ENCODE results near the gene KDM5A. TPM values are rescaled to one million over a fixed set of nuclear protein-coding genes. Genes with fewer than 3 reads are reported as not detected.
"Not testable (repeated sequence)": the region's sequence is repeated elsewhere in the genome, so short reads cannot be mapped to it uniquely, and the experiment has no call there.

KDM5A gene
- total RNA-seq, 1 donor from 2014 or later = 32.4 TPM

GRCh38 chr12:367972-368371 lies 21.1 kb downstream of the KDM5A start:
- Histone ChIP-seq H3K4me1 (no peaks in the 10 kb centered on the region), H3K27ac (no peak overlapping the region), H3K36me3 (peaks cover 49 to 61% of the 10 kb centered on the region in 2 donors), H3K4me3 (no peak overlapping the region), H3K9me3 (peaks cover 0 to 12% of the 10 kb centered on the region in 2 donors), H3K27me3 (no peaks in the 10 kb centered on the region)
- intact Hi-C loops (cut with DNase I) = no loop called here
- DNase-seq (ENCODE audit: low spot score in 2 of 2) = no peak
- TF ChIP-seq, protein P1, sequence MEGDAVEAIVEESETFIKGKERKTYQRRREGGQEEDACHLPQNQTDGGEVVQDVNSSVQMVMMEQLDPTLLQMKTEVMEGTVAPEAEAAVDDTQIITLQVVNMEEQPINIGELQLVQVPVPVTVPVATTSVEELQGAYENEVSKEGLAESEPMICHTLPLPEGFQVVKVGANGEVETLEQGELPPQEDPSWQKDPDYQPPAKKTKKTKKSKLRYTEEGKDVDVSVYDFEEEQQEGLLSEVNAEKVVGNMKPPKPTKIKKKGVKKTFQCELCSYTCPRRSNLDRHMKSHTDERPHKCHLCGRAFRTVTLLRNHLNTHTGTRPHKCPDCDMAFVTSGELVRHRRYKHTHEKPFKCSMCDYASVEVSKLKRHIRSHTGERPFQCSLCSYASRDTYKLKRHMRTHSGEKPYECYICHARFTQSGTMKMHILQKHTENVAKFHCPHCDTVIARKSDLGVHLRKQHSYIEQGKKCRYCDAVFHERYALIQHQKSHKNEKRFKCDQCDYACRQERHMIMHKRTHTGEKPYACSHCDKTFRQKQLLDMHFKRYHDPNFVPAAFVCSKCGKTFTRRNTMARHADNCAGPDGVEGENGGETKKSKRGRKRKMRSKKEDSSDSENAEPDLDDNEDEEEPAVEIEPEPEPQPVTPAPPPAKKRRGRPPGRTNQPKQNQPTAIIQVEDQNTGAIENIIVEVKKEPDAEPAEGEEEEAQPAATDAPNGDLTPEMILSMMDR (IDR thresholded peaks at IDR 0.05) = no peak

GRCh38 chr12:366820-367219 lies 22.3 kb downstream of the KDM5A start:
- no peaks in the 10 kb centered on the region for H3K27me3 ChIP-seq
- peaks cover 61 to 73% of the 10 kb centered on the region in 2 donors for H3K36me3 ChIP-seq
- no peak overlapping the region for H3K27ac ChIP-seq
- intact Hi-C loops (cut with DNase I) = no loop called here
- H3K9me3 ChIP-seq = peaks cover 0 to 6% of the 10 kb centered on the region in 2 donors
- no peak for DNase-seq (ENCODE audit: low spot score in 2 of 2)
- H3K4me3 ChIP-seq = no peak overlapping the region
- no peaks in the 10 kb centered on the region for H3K4me1 ChIP-seq
- TF ChIP-seq, protein P1 (IDR thresholded peaks at IDR 0.05) = no peak

- no peak overlapping the region for H3K27ac ChIP-seq
Observed at GRCh38 chr12:359091-359490, 30.0 kb downstream of the KDM5A start.

GRCh38 chr12:356276-356988 lies 32.7 kb downstream of the KDM5A start:
- TF ChIP-seq, protein P1 (IDR thresholded peaks at IDR 0.05) = no peak
- intact Hi-C loops (cut with DNase I) = no loop called here
- H3K27ac ChIP-seq = no peak overlapping the region
- H3K27me3 ChIP-seq = no peaks in the 10 kb centered on the region
- no peak for DNase-seq (ENCODE audit: low spot score in 2 of 2)
- H3K4me1 ChIP-seq = no peaks in the 10 kb centered on the region
- peaks cover 64 to 83% of the 10 kb centered on the region in 2 donors for H3K36me3 ChIP-seq
- H3K4me3 ChIP-seq = no peak overlapping the region
- H3K9me3 ChIP-seq = peaks cover 0 to 8% of the 10 kb centered on the region in 2 donors

More at GRCh38 chr12:359091-359490, 30.0 kb downstream of the KDM5A start:
- no peak overlapping the region for H3K4me3 ChIP-seq
- H3K4me1 ChIP-seq = no peaks in the 10 kb centered on the region
- peaks cover 66 to 84% of the 10 kb centered on the region in 2 donors for H3K36me3 ChIP-seq
- TF ChIP-seq, protein P1 (IDR thresholded peaks at IDR 0.05) = no peak
- H3K9me3 ChIP-seq = peaks cover 0 to 8% of the 10 kb centered on the region in 2 donors
- no peak for DNase-seq (ENCODE audit: low spot score in 2 of 2)
- intact Hi-C loops (cut with DNase I) = no loop called here
- no peaks in the 10 kb centered on the region for H3K27me3 ChIP-seq

DNA sequence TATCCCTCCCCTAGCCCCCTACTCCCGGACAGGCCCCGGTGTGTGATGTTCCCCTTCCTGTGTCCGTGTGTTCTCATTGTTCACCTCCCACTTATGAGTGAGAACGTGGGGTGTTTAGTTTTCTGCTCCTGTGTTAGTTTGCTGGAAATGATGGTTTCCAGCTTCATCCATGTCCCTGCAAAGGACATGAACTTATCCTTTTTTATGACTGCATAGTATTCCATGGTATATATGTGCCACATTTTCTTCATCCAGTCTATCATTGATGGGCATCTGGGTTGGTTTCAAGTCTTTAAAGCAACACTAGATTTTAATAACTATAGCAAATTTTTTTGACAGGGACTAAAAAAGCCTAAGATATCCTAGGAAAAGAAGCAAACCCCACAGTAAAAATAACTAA lies 37.9 kb downstream of the KDM5A start:
- H3K27ac ChIP-seq; H3K27me3 ChIP-seq; H3K4me1 ChIP-seq; DNase-seq (ENCODE audit: low spot score in 2 of 2); H3K9me3 ChIP-seq; intact Hi-C loops (cut with DNase I); H3K4me3 ChIP-seq: not testable (repeated sequence)
- peaks cover 62 to 75% of the 10 kb centered on the region in 2 donors for H3K36me3 ChIP-seq

DNA sequence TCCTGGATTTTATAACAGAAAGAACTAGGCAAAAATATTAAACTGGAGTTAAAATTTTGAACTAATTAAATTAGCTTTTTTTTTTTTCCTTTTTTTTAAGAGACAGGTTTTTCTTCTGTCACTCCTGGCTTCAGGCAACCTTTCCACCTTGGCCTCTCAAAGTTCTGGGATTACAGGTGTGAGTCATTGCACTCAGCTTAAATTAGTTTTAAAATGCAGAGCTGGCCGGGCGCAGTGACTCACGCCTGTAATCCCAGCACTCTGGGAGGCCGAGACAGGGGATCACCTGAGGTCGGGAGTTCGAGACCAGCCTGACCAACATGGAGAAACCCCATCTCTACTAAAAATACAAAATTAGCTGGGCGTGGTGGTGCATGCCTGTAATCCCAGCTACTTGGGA lies 39.5 kb downstream of the KDM5A start:
- peaks cover 52 to 65% of the 10 kb centered on the region in 2 donors for H3K36me3 ChIP-seq

DNA sequence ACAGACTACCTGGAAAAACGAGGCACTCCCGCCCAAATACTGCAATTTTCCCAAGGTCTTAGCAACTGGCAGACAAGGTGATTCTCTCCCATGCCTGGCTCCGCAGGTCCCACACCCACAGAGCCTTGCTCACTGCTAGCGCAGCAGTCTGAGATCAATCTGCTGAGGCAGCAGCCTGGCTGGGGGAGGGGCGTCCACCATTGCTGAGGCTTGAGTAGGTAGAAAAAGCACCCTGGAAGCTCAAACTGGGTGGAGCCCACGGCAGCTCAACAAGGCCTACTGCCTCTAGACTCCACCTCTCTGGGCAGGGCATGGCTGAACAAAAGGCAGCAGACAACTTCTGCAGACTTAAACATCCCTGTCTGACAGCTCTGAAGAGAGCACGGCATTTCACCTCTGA lies 46.1 kb downstream of the KDM5A start:
- H3K4me3 ChIP-seq; H3K27ac ChIP-seq; H3K27me3 ChIP-seq; DNase-seq (ENCODE audit: low spot score in 2 of 2); H3K9me3 ChIP-seq; H3K4me1 ChIP-seq; intact Hi-C loops (cut with DNase I): not testable (repeated sequence)
- peaks cover 26 to 42% of the 10 kb centered on the region in 2 donors for H3K36me3 ChIP-seq

More for the DNA sequence above, 39.5 kb downstream of the KDM5A start:
- H3K4me3 ChIP-seq; H3K4me1 ChIP-seq; H3K27ac ChIP-seq; intact Hi-C loops (cut with DNase I); H3K27me3 ChIP-seq; DNase-seq (ENCODE audit: low spot score in 2 of 2); H3K9me3 ChIP-seq: not testable (repeated sequence)
